Kidney epithelial cell (primary cell): ENCODE results near the gene COPE. TPM values are rescaled to one million over a fixed set of nuclear protein-coding genes. Genes with fewer than 3 reads are reported as not detected.

Experiments
- DNase-seq: peaks from one replicate; pipeline ENCODE4 v3.0.0-alpha.2; 2010; ENCODE audit warnings: low read depth
- H3K27me3 ChIP-seq: 2 replicates; pipeline ENCODE4 v1.6.0; 2011; ENCODE audit warnings: low read length; ENCODE audit not compliant: control insufficient read depth, insufficient read depth
- H3K36me3 ChIP-seq: 2 replicates; pipeline ENCODE4 v1.5.1; 2011; ENCODE audit warnings: low read length; ENCODE audit not compliant: control insufficient read depth, insufficient read depth
- H3K4me3 ChIP-seq: 2 replicates; pipeline ENCODE4 v1.5.1; 2011; ENCODE audit warnings: low read depth, mild to moderate bottlenecking, control low read depth, low read length
- CTCF ChIP-seq: IDR thresholded peaks from 2 replicates; pipeline ENCODE4 v1.5.1; 2011; ENCODE audit warnings: mild to moderate bottlenecking, moderate library complexity, low read length, control low read depth, inconsistent platforms; ENCODE audit not compliant: insufficient read depth, poor library complexity, severe bottlenecking
- total RNA-seq: library from RNA; depleted of rRNA; stranded (reverse); fragments of >200 nt; gene quantifications from 2 replicates; pipeline ENCODE4 v1.2.3, GENCODE V29; 2015

The COPE gene
- total RNA-seq, 1 donor from 2014 or later: 437 TPM

GRCh38 chr19:18861235-18861634 is 58.0 kb downstream of the COPE start:
- no peak for DNase-seq
- TF ChIP-seq CTCF: no peak
- H3K4me3 ChIP-seq: no peak overlapping the region
- no peaks in the 10 kb centered on the region for H3K27me3 ChIP-seq
- peaks cover 10% of the 10 kb centered on the region for H3K36me3 ChIP-seq

GRCh38 chr19:18860725-18861124 is 58.5 kb downstream of the COPE start:
- no peaks in the 10 kb centered on the region for H3K27me3 ChIP-seq
- no peak for DNase-seq
- TF ChIP-seq CTCF: no peak
- no peak overlapping the region for H3K4me3 ChIP-seq
- peaks cover 10% of the 10 kb centered on the region for H3K36me3 ChIP-seq

- peaks cover 8% of the 10 kb centered on the region for H3K36me3 ChIP-seq
- TF ChIP-seq CTCF: no peak
- DNase-seq: no peak
- no peak overlapping the region for H3K4me3 ChIP-seq
- no peaks in the 10 kb centered on the region for H3K27me3 ChIP-seq
Observed at GRCh38 chr19:18860302-18860700, 58.9 kb downstream of the COPE start.

- DNase-seq: no peak
- no peak overlapping the region for H3K4me3 ChIP-seq
- H3K36me3 ChIP-seq: peaks cover 8% of the 10 kb centered on the region
- TF ChIP-seq CTCF: no peak
- no peaks in the 10 kb centered on the region for H3K27me3 ChIP-seq
Observed at GRCh38 chr19:18859676-18860301, 59.4 kb downstream of the COPE start.

- no peak for TF ChIP-seq CTCF
- Histone ChIP-seq H3K36me3 (peaks cover 8% of the 10 kb centered on the region), H3K4me3 (no peak overlapping the region), H3K27me3 (no peaks in the 10 kb centered on the region)
- no peak for DNase-seq
Observed at GRCh38 chr19:18858906-18859646, 60.1 kb downstream of the COPE start.
